Suppressor macrophage treated with lipopolysaccharide for 1 hour (primary cell): ENCODE data around the gene JMJD1C.
"Not testable (repeated sequence)": the region's sequence is repeated elsewhere in the genome, so short reads cannot be mapped to it uniquely, and the experiment has no call there.

ENCODE experiments used
- DNase-seq, 3 donors: peaks; one replicate each; pipeline ENCODE4 v3.0.0-alpha.2; 2020 to 2022

JMJD1C gene, protein sequence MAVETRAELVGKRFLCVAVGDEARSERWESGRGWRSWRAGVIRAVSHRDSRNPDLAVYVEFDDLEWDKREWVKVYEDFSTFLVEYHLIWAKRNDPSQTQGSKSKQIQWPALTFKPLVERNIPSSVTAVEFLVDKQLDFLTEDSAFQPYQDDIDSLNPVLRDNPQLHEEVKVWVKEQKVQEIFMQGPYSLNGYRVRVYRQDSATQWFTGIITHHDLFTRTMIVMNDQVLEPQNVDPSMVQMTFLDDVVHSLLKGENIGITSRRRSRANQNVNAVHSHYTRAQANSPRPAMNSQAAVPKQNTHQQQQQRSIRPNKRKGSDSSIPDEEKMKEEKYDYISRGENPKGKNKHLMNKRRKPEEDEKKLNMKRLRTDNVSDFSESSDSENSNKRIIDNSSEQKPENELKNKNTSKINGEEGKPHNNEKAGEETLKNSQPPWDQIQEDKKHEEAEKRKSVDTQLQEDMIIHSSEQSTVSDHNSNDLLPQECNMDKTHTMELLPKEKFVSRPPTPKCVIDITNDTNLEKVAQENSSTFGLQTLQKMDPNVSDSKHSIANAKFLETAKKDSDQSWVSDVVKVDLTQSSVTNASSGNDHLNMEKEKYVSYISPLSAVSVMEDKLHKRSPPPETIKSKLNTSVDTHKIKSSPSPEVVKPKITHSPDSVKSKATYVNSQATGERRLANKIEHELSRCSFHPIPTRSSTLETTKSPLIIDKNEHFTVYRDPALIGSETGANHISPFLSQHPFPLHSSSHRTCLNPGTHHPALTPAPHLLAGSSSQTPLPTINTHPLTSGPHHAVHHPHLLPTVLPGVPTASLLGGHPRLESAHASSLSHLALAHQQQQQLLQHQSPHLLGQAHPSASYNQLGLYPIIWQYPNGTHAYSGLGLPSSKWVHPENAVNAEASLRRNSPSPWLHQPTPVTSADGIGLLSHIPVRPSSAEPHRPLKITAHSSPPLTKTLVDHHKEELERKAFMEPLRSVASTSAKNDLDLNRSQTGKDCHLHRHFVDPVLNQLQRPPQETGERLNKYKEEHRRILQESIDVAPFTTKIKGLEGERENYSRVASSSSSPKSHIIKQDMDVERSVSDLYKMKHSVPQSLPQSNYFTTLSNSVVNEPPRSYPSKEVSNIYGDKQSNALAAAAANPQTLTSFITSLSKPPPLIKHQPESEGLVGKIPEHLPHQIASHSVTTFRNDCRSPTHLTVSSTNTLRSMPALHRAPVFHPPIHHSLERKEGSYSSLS (N-terminal part only)

DNA sequence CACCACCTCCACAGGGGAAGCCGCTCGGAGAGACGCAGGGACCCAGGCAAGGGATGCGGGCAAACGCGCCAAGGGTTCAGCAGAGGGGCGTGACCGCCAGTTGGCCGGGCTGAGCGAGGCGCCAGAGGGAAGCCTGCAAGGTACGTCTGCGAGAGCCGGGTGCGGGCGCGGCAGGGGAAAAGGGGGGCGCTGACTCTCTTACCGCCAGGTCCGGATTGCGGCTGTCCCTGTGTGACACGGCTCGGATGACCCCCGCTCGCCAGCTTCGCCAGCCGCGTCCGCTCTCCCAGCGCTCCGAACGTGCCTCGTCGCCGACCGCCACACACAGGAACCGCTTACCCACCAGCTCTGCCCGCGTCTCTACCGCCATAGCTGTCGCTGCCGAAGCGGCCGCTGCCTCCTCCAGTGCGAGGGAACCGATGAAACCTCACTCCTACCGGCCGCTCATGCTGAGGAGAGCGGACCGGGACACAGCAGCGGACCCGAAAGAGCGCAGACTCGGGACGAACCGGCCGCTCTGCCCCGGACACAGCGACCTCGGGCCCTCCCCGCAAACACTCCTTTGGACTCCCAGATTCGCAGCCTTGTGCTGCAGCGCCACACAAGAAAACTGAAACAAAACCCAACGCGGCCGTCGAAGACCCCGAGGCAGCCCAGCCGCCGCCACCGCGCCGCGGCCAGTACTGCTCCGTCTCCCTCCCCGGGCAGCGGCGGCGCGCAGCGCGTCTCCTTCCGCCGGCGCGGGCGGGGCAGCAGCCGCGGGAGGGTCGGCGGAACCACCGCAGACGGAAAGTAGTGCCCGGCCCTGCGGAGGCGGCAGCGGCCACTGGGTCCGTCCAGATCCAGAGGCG, at the start of gene JMJD1C:
JMJD1C (minus strand) TSS at position 685 of the 851 bp plus-strand sequence; CDS start at position 370, 315 bp downstream.
- DNase-seq = peak; percentile 82 to 94 (median 87)

DNA sequence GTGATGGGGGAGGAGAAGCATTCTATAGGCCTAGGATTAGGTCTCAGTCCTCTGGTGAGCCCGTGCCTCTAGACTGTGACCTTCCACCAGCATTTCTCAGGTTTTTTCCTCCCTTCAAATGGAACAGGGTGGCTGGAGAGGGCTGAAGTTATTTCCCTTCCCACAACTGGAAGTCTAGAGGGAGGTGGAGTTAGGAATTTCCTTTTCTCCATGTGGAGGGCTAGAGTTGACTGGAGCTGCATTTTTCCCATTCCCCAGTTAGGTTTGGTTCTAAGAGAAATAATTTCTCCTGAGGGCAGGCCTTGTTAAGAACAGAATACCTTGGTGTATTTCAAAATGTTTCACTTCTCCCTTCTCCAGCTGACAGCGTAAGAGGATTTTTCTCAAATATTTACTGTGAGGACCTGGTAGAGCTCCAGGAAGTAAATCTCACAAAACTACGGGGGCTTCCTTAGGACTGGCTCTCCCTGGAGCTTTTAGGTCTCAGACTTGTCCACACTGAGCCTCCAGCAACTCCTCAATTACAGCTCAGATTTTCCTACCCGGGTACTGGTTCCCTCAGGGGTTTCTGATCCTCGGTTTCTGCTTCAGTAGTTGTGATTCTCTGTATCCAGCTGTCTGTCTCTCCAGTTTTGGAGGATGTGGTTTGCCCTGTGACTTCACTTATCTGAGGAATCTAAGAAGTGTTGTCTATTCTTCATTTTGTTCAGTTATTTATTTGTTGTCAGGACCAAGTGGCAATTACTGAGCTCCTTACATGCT, 49.4 kb upstream of the JMJD1C start:
- peak in 1 of 3 donors; percentile 16 for DNase-seq

DNA sequence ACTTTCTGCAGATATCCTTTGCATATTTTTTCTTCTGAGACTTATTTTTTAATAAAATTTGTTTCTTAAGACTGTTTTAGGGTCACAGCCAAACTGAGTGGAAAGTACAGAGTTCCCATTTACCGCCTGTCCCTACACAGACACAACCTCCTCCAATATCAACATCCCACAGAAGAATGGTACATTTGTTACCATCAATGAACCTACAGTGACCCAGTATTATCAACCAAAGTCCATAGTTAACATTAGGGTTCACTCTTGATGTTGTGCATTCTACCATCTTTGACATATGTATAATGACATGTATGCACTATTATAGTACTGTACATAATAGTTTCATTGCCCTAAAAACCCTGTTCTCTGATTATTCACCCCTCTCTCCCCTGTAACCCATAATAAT, 40.8 kb upstream of the JMJD1C start:
- DNase-seq = no peak

- no peak for DNase-seq
These were observed 39.8 kb upstream of the JMJD1C start for GRCh38 chr10:63505562-63505961.

DNA sequence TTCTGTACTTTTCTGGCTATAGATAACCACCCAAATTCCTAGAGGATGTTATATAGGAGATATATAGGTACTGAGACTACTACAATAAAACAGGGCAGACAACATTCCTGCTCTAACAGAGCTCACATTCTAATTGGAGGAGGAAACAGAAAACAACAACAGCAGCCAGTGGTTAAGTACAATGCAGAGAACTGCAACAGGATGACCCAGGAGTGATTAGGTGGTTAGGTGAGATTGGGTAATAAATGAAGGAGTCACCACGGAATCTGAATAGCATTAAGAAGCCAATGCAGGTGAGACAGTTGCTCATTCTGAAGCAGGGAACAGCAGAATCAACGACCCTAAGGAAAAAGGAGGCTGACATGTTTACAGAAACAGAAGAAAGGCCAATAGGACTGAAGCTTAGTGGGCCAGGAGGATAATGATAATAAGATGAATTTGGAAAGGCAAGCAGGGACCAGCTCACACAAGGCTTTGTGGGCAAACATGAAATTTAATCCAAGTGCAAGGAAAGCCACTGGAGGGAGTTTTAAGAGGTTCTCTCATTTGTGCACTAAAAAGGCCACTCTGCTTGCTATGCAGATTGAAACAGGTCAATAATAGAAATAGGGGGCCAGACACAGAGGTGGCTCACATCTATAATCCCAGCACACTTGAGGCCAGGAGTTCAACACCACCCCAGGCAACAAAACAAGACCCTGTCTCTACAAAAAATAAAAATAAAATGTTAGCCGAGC, 38.5 kb upstream of the JMJD1C start:
- DNase-seq = no peak

GRCh38 chr10:63503395-63503794, 37.6 kb upstream of the JMJD1C start:
- DNase-seq = no peak

- no peak for DNase-seq
These were observed 37.1 kb upstream of the JMJD1C start for GRCh38 chr10:63502832-63503231.

- no peak for DNase-seq
These were observed 36.2 kb upstream of the JMJD1C start for GRCh38 chr10:63501954-63502353.

- not testable (repeated sequence) for DNase-seq
These were observed 34.8 kb upstream of the JMJD1C start for GRCh38 chr10:63500551-63500950.

- DNase-seq = peak in 1 of 3 donors; percentile 17
These were observed 32.9 kb upstream of the JMJD1C start for GRCh38 chr10:63498665-63499064.

GRCh38 chr10:63497321-63497720, 31.5 kb upstream of the JMJD1C start:
- peak in 1 of 3 donors; percentile 2 for DNase-seq

GRCh38 chr10:63496561-63496960, 30.8 kb upstream of the JMJD1C start:
- no peak for DNase-seq

- no peak for DNase-seq
These were observed 29.2 kb upstream of the JMJD1C start for GRCh38 chr10:63494951-63495350.

DNA sequence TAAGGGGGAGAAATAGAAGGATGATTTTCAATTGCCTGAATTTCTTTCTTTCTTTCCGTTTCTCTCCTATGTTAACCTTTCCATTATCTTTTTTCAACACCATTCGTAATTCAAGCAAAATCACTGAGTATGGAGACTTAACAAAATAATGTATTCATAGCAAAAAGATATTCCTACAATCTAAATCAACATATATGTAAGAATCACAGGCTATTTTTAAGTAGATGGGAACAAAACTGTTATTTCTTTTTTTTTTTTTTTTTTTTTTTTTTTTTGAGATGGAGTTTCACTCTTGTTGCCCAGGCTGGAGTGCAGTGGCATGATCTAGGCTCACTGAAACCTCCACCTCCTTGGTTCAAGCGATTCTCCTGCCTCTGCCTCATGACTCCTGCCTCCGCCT, 27.2 kb upstream of the JMJD1C start:
- DNase-seq = no peak

GRCh38 chr10:63492317-63492690, 26.5 kb upstream of the JMJD1C start:
- not testable (repeated sequence) for DNase-seq

- DNase-seq = peak in 2 of 3 donors; percentile 5 to 35
These were observed 26.0 kb upstream of the JMJD1C start for GRCh38 chr10:63491588-63492316.

DNA sequence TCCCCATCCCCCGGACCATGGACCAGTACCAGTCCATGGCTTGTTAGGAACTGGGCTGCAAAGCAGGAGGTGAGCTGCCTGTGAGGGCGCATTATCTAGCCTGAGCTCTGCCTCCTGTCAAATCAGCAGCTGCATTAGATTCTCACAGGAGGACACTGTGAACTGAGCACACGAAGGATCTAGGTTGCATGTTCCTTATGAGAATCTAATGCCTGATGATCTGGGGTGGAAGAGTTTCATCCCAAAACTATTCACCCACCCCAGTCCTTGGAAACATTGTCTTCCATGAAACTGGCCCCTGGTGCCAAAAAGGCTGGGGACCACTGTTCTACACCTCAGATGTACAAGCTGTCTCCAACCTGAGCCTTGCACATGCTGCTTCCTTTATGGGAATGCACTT, 24.1 kb upstream of the JMJD1C start:
- no peak for DNase-seq

GRCh38 chr10:63487990-63488389, 22.2 kb upstream of the JMJD1C start:
- DNase-seq = no peak

DNA sequence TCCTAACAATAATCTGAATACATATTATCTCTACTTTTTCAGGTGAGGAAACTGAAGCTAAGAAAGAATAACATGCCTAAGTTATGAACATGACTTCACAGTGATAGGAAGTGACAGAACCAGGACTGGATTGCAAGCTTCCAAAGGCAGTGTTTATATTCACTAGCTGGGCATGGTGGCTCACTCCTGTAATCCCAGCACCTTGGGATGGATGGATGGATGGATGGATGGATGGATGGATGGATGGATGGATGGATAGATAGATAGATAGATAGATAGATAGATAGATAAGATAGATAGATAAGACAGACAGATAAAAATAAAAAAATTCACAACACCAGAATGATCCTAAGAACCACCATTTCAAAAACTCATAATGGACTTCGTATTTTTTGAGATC, 18.2 kb upstream of the JMJD1C start:
- DNase-seq = no peak
